Activated CD4-positive, alpha-beta T cell treated with anti-CD3 and anti-CD28 coated beads, Interleukin-2, amount 50 U/mL, for 48 hours (primary cell): ENCODE data around the gene TRIM34.
"Not testable (repeated sequence)": the region's sequence is repeated elsewhere in the genome, so short reads cannot be mapped to it uniquely, and the experiment has no call there.

Experiments used
- DNase-seq, 2 experiments: peaks; one replicate each; pipeline ENCODE4 v3.0.0-alpha.2; 2020

Gene TRIM34

GRCh38 chr11:5622802-5623201, 2.0 kb upstream of the TRIM34 start:
- no peak for DNase-seq

- no peak for DNase-seq
Measured at GRCh38 chr11:5625281-5625680, 480 bp downstream of the TRIM34 start.

GRCh38 chr11:5626196-5626595, 1.4 kb downstream of the TRIM34 start:
- DNase-seq, result no peak

GRCh38 chr11:5631417-5631816, 6.6 kb downstream of the TRIM34 start:
- no peak for DNase-seq

GRCh38 chr11:5631969-5632635, 7.3 kb downstream of the TRIM34 start:
- no peak for DNase-seq

- no peak for DNase-seq
Measured at GRCh38 chr11:5639953-5640352, 15.2 kb downstream of the TRIM34 start.

- no peak for DNase-seq
Measured at GRCh38 chr11:5643585-5643984, 18.8 kb downstream of the TRIM34 start.

GRCh38 chr11:5646139-5646538, 21.3 kb downstream of the TRIM34 start:
- no peak for DNase-seq

GRCh38 chr11:5655474-5655873, 30.7 kb downstream of the TRIM34 start:
- no peak for DNase-seq

- not testable (repeated sequence) for DNase-seq
Measured at GRCh38 chr11:5656956-5657355, 32.2 kb downstream of the TRIM34 start.

GRCh38 chr11:5658318-5658717, 33.5 kb downstream of the TRIM34 start:
- DNase-seq, result no peak

GRCh38 chr11:5663511-5663910, 38.7 kb downstream of the TRIM34 start:
- no peak for DNase-seq

- no peak for DNase-seq
Measured at GRCh38 chr11:5665051-5665570, 40.3 kb downstream of the TRIM34 start.

- no peak for DNase-seq
Measured at GRCh38 chr11:5665746-5666401, 41.1 kb downstream of the TRIM34 start.

GRCh38 chr11:5666402-5666793, 41.6 kb downstream of the TRIM34 start:
- DNase-seq, result no peak

- DNase-seq, result no peak
Measured at GRCh38 chr11:5671831-5672230, 47.0 kb downstream of the TRIM34 start.

- DNase-seq, result no peak
Measured at GRCh38 chr11:5674391-5674790, 49.6 kb downstream of the TRIM34 start.

- no peak for DNase-seq
Measured at GRCh38 chr11:5679811-5680210, 55.0 kb downstream of the TRIM34 start.

GRCh38 chr11:5682890-5683441, 58.2 kb downstream of the TRIM34 start:
- not testable (repeated sequence) for DNase-seq

- peak; percentile 45 to 55 for DNase-seq
Measured at GRCh38 chr11:5683620-5684019, 58.8 kb downstream of the TRIM34 start.

GRCh38 chr11:5684036-5684645, 59.3 kb downstream of the TRIM34 start:
- DNase-seq, result no peak

- peak; percentile 75 to 82 for DNase-seq
Measured at GRCh38 chr11:5684646-5685362, 60.0 kb downstream of the TRIM34 start, which contains the start of gene TRIM5. Gene TRIM5, minus strand, starts transcription at chr11:5685074. Its CDS starts 4,897 bp downstream, at chr11:5680177.

GRCh38 chr11:5686426-5686825, 61.6 kb downstream of the TRIM34 start:
- DNase-seq, result no peak
